D341Med (cell line): ENCODE data around the gene TFAP2A.

Experiments
- DNase-seq: peaks from one replicate; pipeline ENCODE4 v3.0.0; 2012; ENCODE audit warnings: low spot score

The TFAP2A gene

GRCh38 chr6:10412461-10413261, 2.2 kb downstream of the TFAP2A start:
- DNase-seq = peak; percentile 62

- peak; percentile 48 for DNase-seq
Observed at GRCh38 chr6:10411971-10412460, 2.9 kb downstream of the TFAP2A start.

GRCh38 chr6:10411131-10411970, 3.5 kb downstream of the TFAP2A start:
- DNase-seq = peak; percentile 41

- DNase-seq = no peak
Observed at GRCh38 chr6:10410207-10411050, 4.4 kb downstream of the TFAP2A start.

GRCh38 chr6:10409731-10410206, 5.1 kb downstream of the TFAP2A start:
- DNase-seq = peak; percentile 37

GRCh38 chr6:10409233-10409721, 5.6 kb downstream of the TFAP2A start:
- no peak for DNase-seq

GRCh38 chr6:10408457-10408856, 6.4 kb downstream of the TFAP2A start:
- DNase-seq = no peak

- no peak for DNase-seq
Observed at GRCh38 chr6:10407674-10408054, 7.2 kb downstream of the TFAP2A start.

- DNase-seq = no peak
Observed at GRCh38 chr6:10407018-10407673, 7.7 kb downstream of the TFAP2A start.

GRCh38 chr6:10406556-10406955, 8.3 kb downstream of the TFAP2A start:
- no peak for DNase-seq

GRCh38 chr6:10405513-10405900, 9.4 kb downstream of the TFAP2A start:
- no peak for DNase-seq

- no peak for DNase-seq
Observed at GRCh38 chr6:10404799-10405512, 9.9 kb downstream of the TFAP2A start.

- peak; percentile 97 for DNase-seq
Observed at GRCh38 chr6:10404107-10404798, 10.6 kb downstream of the TFAP2A start.

- no peak for DNase-seq
Observed at GRCh38 chr6:10403385-10404106, 11.3 kb downstream of the TFAP2A start.

- DNase-seq = no peak
Observed at GRCh38 chr6:10402648-10403311, 12.1 kb downstream of the TFAP2A start.

- DNase-seq = no peak
Observed at GRCh38 chr6:10401632-10402223, 13.1 kb downstream of the TFAP2A start.

GRCh38 chr6:10401004-10401536, 13.8 kb downstream of the TFAP2A start:
- no peak for DNase-seq

- DNase-seq = no peak
Observed at GRCh38 chr6:10400330-10400729, 14.5 kb downstream of the TFAP2A start.
